CD4-positive, alpha-beta T cell treated with Interleukin-17A for 1 hour (primary cell): ENCODE measurements around the gene EN1.

Experiments
- DNase-seq: peaks from one replicate; pipeline ENCODE4 v3.0.0-alpha.2; 2020

The EN1 gene

GRCh38 chr2:118842661-118843482, 4.6 kb downstream of the EN1 start:
- DNase-seq: no peak

- DNase-seq: no peak
These were observed 5.5 kb downstream of the EN1 start for GRCh38 chr2:118841828-118842461.

- DNase-seq: no peak
These were observed 6.0 kb downstream of the EN1 start for GRCh38 chr2:118841450-118841827.

DNA sequence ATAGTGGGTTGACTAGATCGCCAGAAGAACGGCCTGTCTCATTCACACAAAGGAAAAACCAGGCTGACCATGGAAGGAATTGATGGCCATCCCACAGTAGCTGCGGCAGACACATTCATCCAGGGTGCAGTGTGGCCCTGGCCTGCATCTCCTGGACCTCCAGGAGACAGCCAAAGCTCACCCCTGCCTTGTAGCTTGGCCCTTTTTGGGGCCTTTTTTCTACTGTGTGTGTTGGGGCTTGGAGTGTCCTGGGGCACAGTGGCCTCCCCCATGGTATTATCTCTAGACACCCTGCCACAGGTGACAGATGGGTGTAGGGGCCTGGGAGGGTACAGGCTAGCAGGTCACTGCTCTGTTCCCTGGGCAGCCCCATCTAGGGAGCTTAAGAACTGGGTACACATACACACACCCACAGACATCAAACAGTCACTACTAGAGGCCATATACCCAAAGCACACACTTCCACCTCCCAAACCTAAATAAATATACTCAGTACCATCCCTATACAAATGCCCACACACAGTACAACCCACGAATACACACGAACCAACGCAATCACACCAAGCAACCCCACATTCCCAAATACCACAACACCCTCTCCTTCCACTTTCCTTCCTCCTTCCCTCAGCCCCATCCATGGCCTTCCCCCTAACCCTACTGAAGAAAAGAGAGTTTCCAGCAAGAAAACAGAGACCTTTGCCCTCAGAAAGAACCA, 8.6 kb downstream of the EN1 start:
- no peak for DNase-seq

DNA sequence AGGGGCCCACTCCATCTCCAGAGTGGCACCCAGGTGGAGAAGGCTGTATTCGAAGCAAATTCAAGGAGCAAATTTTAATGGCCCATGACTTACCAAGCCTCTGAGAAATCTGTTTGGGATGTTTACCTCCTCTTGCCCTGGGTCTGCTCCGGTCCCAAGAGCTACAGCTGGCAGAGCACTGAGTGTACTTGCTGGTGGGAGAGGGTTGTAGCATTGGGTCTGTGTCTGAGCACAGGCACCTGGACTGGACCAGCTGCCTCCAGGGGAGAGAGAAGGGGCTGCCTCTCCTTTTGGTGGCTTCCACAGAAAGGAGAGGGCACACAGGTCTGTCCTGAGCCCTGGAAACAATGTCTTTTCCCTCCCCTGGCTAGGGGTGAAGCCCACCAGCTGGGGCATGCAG, 9.8 kb downstream of the EN1 start:
- DNase-seq: no peak

- DNase-seq: no peak
These were observed 10.4 kb downstream of the EN1 start for GRCh38 chr2:118837067-118837466.

DNA sequence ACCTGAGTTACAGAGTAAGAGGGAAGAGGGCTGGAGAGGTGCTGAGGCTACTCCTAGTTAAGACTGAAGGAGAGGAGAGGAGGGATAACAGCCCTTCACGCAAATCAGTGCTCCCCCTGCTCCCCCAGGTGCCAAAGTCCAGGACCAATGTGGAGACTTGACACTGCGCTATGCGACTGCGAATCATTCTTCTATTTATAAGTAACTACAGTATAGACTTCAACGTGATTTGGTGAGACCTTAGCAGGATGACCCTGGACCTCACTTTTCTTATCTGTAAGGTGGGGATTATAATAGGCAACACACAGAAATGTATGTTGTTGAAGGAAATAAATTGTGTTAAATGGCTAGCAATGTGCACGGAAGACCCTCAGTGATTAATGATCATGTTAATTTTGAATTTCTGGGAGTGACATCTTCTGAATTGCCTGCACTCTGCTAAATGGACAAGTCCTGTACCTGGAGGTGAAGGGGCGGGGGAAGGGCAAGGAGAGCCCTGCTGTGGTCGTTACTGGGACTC, 11.0 kb downstream of the EN1 start:
- DNase-seq: no peak

DNA sequence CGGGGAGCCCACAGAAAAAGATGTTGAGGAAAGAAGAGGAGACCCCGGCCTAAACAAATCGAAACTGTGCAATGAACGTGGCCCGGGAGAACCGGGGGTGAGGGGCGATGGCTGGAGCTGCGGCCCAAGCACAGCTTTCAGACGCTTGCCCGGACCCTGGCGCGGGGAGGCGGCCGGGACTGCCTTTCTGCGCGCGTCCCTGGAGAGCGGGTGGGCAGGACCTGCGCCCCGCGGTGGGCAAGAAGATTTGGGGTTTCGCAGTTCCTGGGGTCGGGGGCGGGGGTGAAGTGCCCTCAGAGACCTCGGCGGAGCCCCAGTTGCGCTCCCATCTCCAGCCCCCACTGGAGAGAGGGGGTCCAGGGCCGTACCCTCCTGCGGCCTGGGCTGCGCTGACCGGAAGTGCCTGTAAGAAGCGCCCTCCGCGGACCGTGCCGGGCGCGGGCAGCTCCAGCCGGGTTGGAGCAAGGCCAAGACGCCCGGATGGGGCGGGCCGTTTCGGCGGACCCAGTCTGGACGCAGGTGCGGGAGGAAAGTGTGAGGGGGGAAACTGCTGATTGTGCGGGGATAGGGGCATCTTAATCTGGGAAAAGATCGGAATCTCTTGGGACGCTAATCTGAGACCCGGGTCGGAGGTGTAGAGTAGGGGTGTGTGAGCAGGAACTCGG, 11.6 kb downstream of the EN1 start:
- DNase-seq: no peak

DNA sequence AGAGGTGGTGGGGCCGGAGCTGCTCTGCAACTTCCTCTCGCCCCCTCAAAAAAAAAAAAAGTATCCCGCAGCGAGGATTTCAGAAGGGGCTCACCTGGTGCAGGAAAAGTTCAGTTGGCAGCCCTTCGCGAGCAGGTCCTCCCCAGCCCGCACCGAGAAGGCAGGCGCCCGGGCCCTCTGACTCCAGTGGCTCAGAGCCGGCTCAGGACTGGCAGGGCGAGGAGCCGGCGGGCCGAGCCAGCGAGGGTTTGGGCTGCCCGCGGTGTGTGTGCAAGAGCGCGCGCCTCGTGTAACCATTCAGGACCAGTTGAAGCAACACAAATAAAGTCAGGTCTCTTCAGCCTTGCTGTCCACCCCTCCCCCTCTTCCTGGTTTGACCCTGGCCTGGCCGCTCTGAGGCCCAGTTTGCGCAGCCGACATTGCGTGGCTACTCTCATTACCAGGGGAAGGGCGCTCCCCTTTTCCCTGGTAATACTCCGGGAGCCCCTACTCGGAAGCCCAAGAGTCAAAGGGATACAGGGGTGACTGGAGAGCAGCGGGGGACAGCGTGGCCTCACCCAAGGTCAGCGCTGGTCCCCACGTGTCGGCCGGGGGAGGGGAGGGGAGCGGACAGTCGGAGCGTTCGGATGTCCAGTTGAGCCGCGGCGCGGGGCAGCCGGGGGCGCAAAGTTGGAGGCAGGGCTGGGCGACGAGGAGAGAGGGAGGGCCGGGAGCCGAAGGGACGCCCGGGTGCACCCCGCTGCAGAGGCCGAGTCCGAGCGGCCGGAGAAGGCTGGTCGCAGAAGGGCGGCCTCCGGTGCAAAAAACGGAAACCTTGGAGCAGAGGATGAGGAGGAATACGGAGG, 12.3 kb downstream of the EN1 start:
- no peak for DNase-seq

- no peak for DNase-seq
These were observed 13.0 kb downstream of the EN1 start for GRCh38 chr2:118834440-118834810.

DNA sequence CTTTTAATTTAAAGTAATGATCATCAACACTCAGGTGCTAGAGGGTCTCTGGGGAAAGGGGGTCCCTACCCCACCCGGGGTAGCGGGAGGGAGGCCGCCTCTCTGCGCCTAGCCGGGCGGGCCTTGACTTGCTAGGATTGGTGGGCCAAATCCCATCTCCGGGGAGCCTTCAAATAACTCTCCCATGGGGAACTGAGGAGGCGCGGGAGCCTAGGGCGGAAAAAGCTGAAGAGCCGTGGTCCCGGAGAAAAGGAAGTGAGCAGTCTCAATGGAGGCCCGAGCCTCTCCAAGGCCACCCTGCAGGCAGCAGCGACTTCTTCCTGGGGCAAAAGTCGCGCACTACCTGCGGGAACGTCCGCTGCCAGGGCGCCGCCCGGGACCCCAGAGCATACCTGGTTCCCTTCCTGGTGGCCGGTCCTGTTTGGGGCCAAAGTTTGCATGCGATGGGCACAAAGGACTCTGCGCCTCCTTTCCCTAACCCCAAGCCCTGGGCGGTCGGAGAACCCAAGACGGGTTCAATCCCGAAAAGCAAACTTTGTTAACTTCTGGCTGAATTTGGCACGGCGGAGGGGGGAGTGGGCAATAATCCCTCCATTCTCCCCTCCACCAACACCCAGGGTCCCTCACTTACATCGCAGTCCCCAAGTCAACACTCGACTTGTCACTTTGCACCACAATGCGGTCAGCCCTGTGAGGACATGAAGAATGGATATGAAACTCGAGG, 13.6 kb downstream of the EN1 start:
- no peak for DNase-seq

- DNase-seq: no peak
These were observed 14.4 kb downstream of the EN1 start for GRCh38 chr2:118832791-118833715.

GRCh38 chr2:118832071-118832790, 15.2 kb downstream of the EN1 start:
- no peak for DNase-seq

DNA sequence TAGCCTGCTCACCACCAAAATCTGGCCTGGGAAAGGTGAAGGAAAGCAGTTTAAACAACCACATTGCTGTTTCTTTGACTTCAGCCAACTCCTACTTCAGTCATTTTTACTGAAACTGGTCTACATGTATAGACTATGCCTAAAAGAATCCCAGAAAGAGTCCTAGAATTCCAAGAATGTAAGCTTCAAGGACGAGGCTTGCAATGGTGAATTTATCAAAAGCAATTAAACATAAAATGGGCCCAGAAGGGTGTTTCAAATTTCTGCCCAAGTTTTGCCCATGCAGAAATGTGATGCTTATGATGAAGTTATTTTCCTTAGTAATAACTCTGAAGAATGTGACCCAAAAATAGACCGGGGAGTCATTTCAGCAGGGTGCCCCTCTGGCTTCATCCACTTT, 16.6 kb downstream of the EN1 start:
- DNase-seq: no peak

DNA sequence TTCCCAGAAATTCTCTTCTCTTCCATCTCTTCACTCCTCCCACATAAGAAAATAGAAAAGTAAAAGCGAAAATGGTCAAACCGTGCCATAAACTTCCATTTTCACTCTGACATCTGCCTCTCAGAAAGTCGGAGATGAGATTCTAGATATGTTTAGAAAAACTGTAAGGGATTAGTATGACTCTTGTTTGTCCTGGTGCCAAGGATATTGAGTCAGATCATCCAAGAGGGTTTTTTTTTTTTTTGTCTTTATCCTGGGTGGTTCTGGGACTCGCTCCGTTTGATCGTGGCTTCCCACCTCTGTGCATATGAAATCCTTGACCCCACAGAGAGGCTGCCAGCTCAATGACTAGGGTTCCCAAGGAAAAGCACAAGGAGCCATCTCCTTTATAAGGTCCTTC, 17.3 kb downstream of the EN1 start:
- no peak for DNase-seq

DNA sequence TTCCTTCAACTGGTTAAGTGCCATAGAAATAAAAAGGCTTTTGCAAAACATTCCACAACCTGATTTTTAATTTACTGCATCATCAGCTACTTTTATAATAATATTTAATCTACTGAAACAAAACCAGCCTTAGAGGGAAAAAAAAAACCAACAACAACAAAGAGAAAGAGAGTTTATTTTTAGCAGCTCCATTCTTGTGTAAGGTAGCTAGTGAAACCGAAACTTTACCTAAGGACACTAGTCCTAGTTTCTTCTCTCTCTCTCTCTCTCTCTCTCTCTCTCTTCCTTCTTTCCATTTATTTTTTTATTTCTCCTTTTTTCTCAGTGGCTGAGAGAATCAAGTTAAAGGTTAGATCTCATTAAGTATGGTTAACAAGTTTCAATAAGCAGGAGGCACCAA, 21.4 kb downstream of the EN1 start:
- DNase-seq: no peak

DNA sequence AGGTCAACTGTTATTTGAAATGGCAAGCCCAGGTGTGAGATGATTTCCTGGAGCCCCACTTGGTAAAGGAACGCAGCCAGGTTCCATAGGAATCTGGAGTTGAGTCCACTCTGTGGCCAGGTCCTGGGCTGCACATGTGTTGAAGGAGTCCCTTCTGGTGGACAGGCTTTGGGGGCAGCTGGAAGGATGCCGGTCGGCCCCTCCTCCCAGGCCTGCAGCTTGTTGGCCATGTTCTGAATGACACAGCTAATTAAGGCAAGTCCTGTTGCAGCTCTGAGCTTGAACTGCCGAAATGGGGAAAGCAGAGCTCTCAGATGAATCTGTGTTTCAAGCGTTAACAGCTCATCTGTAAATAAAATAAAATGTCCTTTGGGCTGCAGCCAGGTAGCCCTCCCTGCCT, 23.8 kb downstream of the EN1 start:
- no peak for DNase-seq

GRCh38 chr2:118822572-118822971, 24.9 kb downstream of the EN1 start:
- no peak for DNase-seq

GRCh38 chr2:118822015-118822414, 25.4 kb downstream of the EN1 start:
- DNase-seq: no peak

GRCh38 chr2:118817469-118817868, 30.0 kb downstream of the EN1 start:
- DNase-seq: no peak
